Hepatocyte (in vitro differentiated cells): ENCODE results near the gene KIF6.

Source experiments
- EZH2phosphoT487 ChIP-seq: fragments of 200-600 bp; sonication (generic); IDR thresholded peaks from one replicate; pipeline ENCODE4 v1.6.1; 2018; ENCODE audit warnings: antibody characterized with exemption, mild to moderate bottlenecking, low read depth, moderate library complexity; ENCODE audit not compliant: unreplicated experiment, severe bottlenecking
- TF ChIP-seq, protein P1 (sequence below): fragments of 200-600 bp; sonication (generic); IDR thresholded peaks from 2 replicates; pipeline ENCODE4 v1.5.1; 2016; ENCODE audit warnings: antibody characterized with exemption, mild to moderate bottlenecking; ENCODE audit not compliant: poor library complexity

GRCh38 chr6:39449022-39449421, 276.2 kb downstream of the KIF6 start:
- TF ChIP-seq, protein P1, sequence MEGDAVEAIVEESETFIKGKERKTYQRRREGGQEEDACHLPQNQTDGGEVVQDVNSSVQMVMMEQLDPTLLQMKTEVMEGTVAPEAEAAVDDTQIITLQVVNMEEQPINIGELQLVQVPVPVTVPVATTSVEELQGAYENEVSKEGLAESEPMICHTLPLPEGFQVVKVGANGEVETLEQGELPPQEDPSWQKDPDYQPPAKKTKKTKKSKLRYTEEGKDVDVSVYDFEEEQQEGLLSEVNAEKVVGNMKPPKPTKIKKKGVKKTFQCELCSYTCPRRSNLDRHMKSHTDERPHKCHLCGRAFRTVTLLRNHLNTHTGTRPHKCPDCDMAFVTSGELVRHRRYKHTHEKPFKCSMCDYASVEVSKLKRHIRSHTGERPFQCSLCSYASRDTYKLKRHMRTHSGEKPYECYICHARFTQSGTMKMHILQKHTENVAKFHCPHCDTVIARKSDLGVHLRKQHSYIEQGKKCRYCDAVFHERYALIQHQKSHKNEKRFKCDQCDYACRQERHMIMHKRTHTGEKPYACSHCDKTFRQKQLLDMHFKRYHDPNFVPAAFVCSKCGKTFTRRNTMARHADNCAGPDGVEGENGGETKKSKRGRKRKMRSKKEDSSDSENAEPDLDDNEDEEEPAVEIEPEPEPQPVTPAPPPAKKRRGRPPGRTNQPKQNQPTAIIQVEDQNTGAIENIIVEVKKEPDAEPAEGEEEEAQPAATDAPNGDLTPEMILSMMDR = no peak
- no peak for TF ChIP-seq EZH2phosphoT487
